GM12873 (cell line): ENCODE results near the gene MACROD2.

Source experiments
- CTCF ChIP-seq: IDR thresholded peaks from 2 replicates; pipeline ENCODE4 v1.5.1; 2012; ENCODE audit warnings: low read depth, mild to moderate bottlenecking, moderate library complexity, low read length, control low read depth; ENCODE audit not compliant: insufficient read depth; ENCODE audit errors: missing control alignments

MACROD2 gene

GRCh38 chr20:13991311-13991710 is 4.0 kb upstream of the MACROD2 start:
- no peak for TF ChIP-seq CTCF

- no peak for TF ChIP-seq CTCF
These were observed 525 bp downstream of the MACROD2 start for GRCh38 chr20:13995841-13996240.

- TF ChIP-seq CTCF: no peak
These were observed 949 bp downstream of the MACROD2 start for GRCh38 chr20:13996265-13996664.

- TF ChIP-seq CTCF: no peak
These were observed 5.6 kb downstream of the MACROD2 start for GRCh38 chr20:14000917-14001316.

- no peak for TF ChIP-seq CTCF
These were observed 10.7 kb downstream of the MACROD2 start for GRCh38 chr20:14005996-14006395.

- TF ChIP-seq CTCF: no peak
These were observed 13.9 kb downstream of the MACROD2 start for GRCh38 chr20:14009208-14009607.

- no peak for TF ChIP-seq CTCF
These were observed 17.4 kb downstream of the MACROD2 start for GRCh38 chr20:14012671-14013070.
